CD4-positive, alpha-beta T cell (primary cell): ENCODE results near the gene GATAD2B. TPM values are rescaled to one million over a fixed set of nuclear protein-coding genes. Genes with fewer than 3 reads are reported as not detected.

Experiments
- ATAC-seq: fragments of 200-7000 bp; cut with Tn5 transposase; one replicate; pipeline ENCODE4 v1.10.0; 2022; ENCODE audit warnings: mild to moderate bottlenecking; ENCODE audit not compliant: poor library complexity
- CTCF ChIA-PET: fragments of 350-600 bp; sonication (Branson Sonifier 250); formaldehyde crosslinking; loops from one replicate; lab custom pipeline; 2021; ENCODE audit warnings: antibody characterized with exemption, inconsistent platforms; lab: Charles Lee
- POLR2A ChIA-PET: fragments of 350-600 bp; sonication (Branson Sonifier 250); formaldehyde crosslinking; loops from one replicate; lab custom pipeline; 2021; ENCODE audit warnings: antibody characterized with exemption, inconsistent platforms; lab: Charles Lee
- DNase-seq, 14 experiments: peaks; one replicate each; pipeline ENCODE4 v3.0.0-alpha.2; 2013 to 2020; ENCODE audit warnings: mixed read lengths in 2 of 14
- H3K27ac ChIP-seq, 2 donors: one replicate each; pipeline versions ENCODE4 v1.5.1 to v1.7.0; 2013; ENCODE audit warnings: low read length in 2 of 2, low read depth in 1 of 2, mild to moderate bottlenecking in 1 of 2
- H3K27me3 ChIP-seq, 2 experiments: 1 replicate in 1 of 2; 2 replicates in 1 of 2; pipeline versions ENCODE4 v1.6.1 to v1.7.0; 2013; ENCODE audit warnings: low read length in 2 of 2, control low read depth in 1 of 2, mild to moderate bottlenecking in 1 of 2, moderate library complexity in 1 of 2; ENCODE audit not compliant: insufficient read depth in 2 of 2, control insufficient read depth in 1 of 2
- H3K36me3 ChIP-seq: one replicate; pipeline ENCODE4 v1.6.1; 2013; ENCODE audit warnings: low read length, control low read depth; ENCODE audit not compliant: insufficient read depth
- H3K4me1 ChIP-seq: one replicate; pipeline ENCODE4 v1.6.1; 2013; ENCODE audit warnings: low read length, control low read depth; ENCODE audit not compliant: insufficient read depth
- H3K4me3 ChIP-seq: one replicate; pipeline ENCODE4 v1.5.1; 2013; ENCODE audit warnings: mild to moderate bottlenecking, low read length, moderate library complexity
- H3K9me3 ChIP-seq, 2 experiments: 1 replicate in 1 of 2; 2 replicates in 1 of 2; pipeline versions ENCODE4 v1.6.1 to v1.7.0; 2013; ENCODE audit warnings: low read length in 2 of 2, mild to moderate bottlenecking in 2 of 2, control low read depth in 1 of 2, moderate library complexity in 1 of 2; ENCODE audit not compliant: control insufficient read depth in 1 of 2, insufficient read depth in 1 of 2
- H3K27ac Mint-ChIP-seq: one replicate; pipeline ENCODE4 v1.8.0; 2020; ENCODE audit warnings: mixed read lengths
- H3K27me3 Mint-ChIP-seq: one replicate; pipeline ENCODE4 v1.8.0; 2021; ENCODE audit warnings: mixed read lengths
- H3K36me3 Mint-ChIP-seq: one replicate; pipeline ENCODE4 v1.8.0; 2021; ENCODE audit warnings: low read depth, mixed read lengths
- H3K4me1 Mint-ChIP-seq: one replicate; pipeline ENCODE4 v1.8.0; 2021; ENCODE audit warnings: low read depth, mixed read lengths
- H3K4me3 Mint-ChIP-seq: one replicate; pipeline ENCODE4 v1.8.0; 2020; ENCODE audit warnings: mild to moderate bottlenecking, mixed read lengths
- H3K9me3 Mint-ChIP-seq: one replicate; pipeline ENCODE4 v1.8.0; 2020; ENCODE audit warnings: mixed read lengths
- intact Hi-C, 2 experiments: fragments of 100-400 bp; cut with DNase I in 1 of 2; cut with micrococcal nuclease in 1 of 2; formaldehyde crosslinking; loops; one replicate each; pipeline versions ENCODE4 v1.15.1 to v1.9.0; 2023 to 2025; cut with DNase I, micrococcal nuclease
- total RNA-seq, 174 experiments: library from RNA in 2 of 174; stranded (reverse) in 2 of 174; gene quantifications; one replicate each; pipeline ENCODE4 v1.2.3 and lab custom pipeline; 2021 to 2026
- TF ChIP-seq, protein P1 (sequence below): fragments of 200-600 bp; IDR thresholded peaks from one replicate; pipeline ENCODE4 v1.8.0; 2022; ENCODE audit warnings: antibody characterized with exemption, mild to moderate bottlenecking

Gene GATAD2B
- total RNA-seq, 2 experiments from 2014 or later, result 51.6 to 52.3 TPM

DNA sequence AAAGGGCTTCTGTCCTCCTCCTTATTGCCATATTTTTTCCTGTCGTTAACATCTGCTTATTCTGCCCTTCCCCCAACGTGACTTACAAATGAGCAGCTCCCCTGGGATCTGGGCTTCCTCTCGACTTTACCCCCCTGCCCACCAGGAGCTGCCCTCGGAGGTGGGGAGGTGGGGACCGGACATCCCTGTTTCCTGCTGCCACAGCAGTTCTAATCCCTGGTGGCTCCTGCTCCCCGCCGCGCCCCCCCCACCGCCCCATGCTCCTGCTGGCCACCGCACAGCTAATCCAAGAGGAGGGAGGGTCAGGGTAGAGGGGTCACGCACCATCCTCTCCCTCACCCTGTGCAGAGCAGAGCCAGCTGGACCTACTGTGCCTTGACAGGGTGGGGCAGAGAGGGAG is 152.0 kb downstream of the GATAD2B start:
- Mint-ChIP-seq H3K27me3 (no peaks in the 10 kb centered on the region), H3K4me1 (peaks cover 10% of the 10 kb centered on the region), H3K27ac (no peak overlapping the region), H3K36me3 (peaks cover 52% of the 10 kb centered on the region), H3K9me3 (no peaks in the 10 kb centered on the region), H3K4me3 (no peak overlapping the region)
- no peaks in the 10 kb centered on the region for H3K27me3 ChIP-seq
- no peak for DNase-seq
- ChIA-PET POLR2A (no interaction called here), CTCF (no interaction called here)
- H3K4me1 ChIP-seq, result peaks cover 11% of the 10 kb centered on the region
- H3K27ac ChIP-seq, result no peak overlapping the region
- H3K36me3 ChIP-seq, result peaks cover 61% of the 10 kb centered on the region
- H3K9me3 ChIP-seq, result no peaks in the 10 kb centered on the region
- TF ChIP-seq, protein P1, sequence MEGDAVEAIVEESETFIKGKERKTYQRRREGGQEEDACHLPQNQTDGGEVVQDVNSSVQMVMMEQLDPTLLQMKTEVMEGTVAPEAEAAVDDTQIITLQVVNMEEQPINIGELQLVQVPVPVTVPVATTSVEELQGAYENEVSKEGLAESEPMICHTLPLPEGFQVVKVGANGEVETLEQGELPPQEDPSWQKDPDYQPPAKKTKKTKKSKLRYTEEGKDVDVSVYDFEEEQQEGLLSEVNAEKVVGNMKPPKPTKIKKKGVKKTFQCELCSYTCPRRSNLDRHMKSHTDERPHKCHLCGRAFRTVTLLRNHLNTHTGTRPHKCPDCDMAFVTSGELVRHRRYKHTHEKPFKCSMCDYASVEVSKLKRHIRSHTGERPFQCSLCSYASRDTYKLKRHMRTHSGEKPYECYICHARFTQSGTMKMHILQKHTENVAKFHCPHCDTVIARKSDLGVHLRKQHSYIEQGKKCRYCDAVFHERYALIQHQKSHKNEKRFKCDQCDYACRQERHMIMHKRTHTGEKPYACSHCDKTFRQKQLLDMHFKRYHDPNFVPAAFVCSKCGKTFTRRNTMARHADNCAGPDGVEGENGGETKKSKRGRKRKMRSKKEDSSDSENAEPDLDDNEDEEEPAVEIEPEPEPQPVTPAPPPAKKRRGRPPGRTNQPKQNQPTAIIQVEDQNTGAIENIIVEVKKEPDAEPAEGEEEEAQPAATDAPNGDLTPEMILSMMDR, result no peak
- intact Hi-C loops, result no loop called here
- no peak for ATAC-seq
- no peak overlapping the region for H3K4me3 ChIP-seq

- ChIA-PET POLR2A (no interaction called here), CTCF (no interaction called here)
- H3K4me3 ChIP-seq, result no peak overlapping the region
- ATAC-seq (no peak), DNase-seq (no peak)
- no peaks in the 10 kb centered on the region for H3K27me3 ChIP-seq
- no peak overlapping the region for H3K27ac ChIP-seq
- intact Hi-C loops, result no loop called here
- H3K4me1 Mint-ChIP-seq, result peaks cover 4% of the 10 kb centered on the region
- H3K36me3 ChIP-seq, result peaks cover 72% of the 10 kb centered on the region
- no peak overlapping the region for H3K27ac Mint-ChIP-seq
- no peaks in the 10 kb centered on the region for H3K27me3 Mint-ChIP-seq
- peaks cover 65% of the 10 kb centered on the region for H3K36me3 Mint-ChIP-seq
- TF ChIP-seq, protein P1, result no peak
- H3K4me1 ChIP-seq, result no peaks in the 10 kb centered on the region
- H3K9me3 Mint-ChIP-seq, result no peaks in the 10 kb centered on the region
- no peaks in the 10 kb centered on the region for H3K9me3 ChIP-seq
- no peak overlapping the region for H3K4me3 Mint-ChIP-seq
Measured at GRCh38 chr1:153769221-153769620, 153.6 kb downstream of the GATAD2B start.

DNA sequence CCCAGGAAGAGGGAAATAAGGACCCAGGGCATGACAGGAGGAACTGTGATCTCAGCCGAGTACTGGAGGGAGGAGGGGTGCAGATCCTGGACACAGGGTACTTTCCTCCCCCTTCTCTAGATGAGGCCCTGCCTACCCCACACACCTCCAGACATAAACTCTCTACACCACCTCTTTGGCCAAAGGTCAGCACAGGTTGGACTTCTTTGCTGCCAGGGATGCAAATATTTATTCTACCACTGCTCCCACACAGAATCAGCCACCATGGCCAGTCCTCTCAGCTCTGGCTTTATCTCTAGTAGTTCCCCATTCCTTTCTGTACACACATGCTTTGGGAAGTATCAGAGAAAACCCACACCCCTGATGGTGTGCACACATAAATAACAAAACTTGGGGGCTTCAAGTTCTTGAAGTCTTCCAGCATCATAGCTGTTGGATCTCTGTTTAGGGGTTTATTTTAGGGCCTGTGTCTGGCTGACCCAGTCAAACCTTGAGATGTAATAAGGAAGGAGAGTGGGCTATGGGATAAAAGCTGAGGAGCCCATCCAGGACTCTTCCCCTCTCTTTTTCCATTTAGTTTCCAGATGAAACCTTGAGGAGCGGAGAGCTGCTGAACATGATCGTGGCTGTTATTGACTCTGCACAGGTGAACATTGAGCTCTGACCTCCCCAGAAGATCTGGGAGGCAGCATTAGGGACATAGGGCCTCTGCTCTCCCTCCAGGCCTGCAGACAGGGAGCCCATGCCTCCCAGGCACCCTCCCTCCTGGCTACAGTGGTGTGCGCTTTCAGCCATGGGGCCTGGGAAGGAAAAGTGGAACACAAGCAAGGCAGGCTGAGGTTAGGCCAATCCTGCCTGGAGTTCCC is 154.2 kb downstream of the GATAD2B start:
- CTCF ChIA-PET, result no interaction called here
- no peak overlapping the region for H3K4me3 ChIP-seq
- TF ChIP-seq, protein P1, result no peak
- Mint-ChIP-seq H3K4me3 (no peak overlapping the region), H3K4me1 (no peaks in the 10 kb centered on the region), H3K9me3 (no peaks in the 10 kb centered on the region), H3K27me3 (no peaks in the 10 kb centered on the region), H3K36me3 (peaks cover 71% of the 10 kb centered on the region), H3K27ac (no peak overlapping the region)
- intact Hi-C loops, result no loop called here
- POLR2A ChIA-PET, result no interaction called here
- DNase-seq (no peak), ATAC-seq (no peak)
- H3K9me3 ChIP-seq, result no peaks in the 10 kb centered on the region
- peaks cover 77% of the 10 kb centered on the region for H3K36me3 ChIP-seq
- no peaks in the 10 kb centered on the region for H3K4me1 ChIP-seq
- no peaks in the 10 kb centered on the region for H3K27me3 ChIP-seq
- no peak overlapping the region for H3K27ac ChIP-seq
